A673 (cell line): ENCODE measurements around the gene PBXIP1.
A peak's percentile ranks its signal among the peaks of the same experiment; 100 is the strongest.

Experiments
- CTCF ChIP-seq: fragments of 300-800, 200-600 bp; sonication (generic); conservative IDR thresholded peaks from 2 replicates; pipeline ENCODE4 v1.5.1; 2017; ENCODE audit warnings: low read depth, mild to moderate bottlenecking, antibody characterized with exemption, low read length, moderate library complexity, mixed read lengths
- EZH2 ChIP-seq: fragments of 200-600 bp; sonication (generic); IDR thresholded peaks from 2 replicates; pipeline ENCODE4 v1.6.1; 2017; ENCODE audit warnings: borderline replicate concordance, low read depth, mild to moderate bottlenecking, mixed read lengths, antibody characterized with exemption, low read length; ENCODE audit not compliant: poor library complexity, severe bottlenecking

- TF ChIP-seq CTCF: 0 out of 2 replicates have a peak, but pooled peaks have one; percentile 7
- no peak for TF ChIP-seq EZH2
Measured at GRCh38 chr1:155000726-155001424, 45.0 kb upstream of the PBXIP1 start.
